MM.1S (cell line): Measurements from ENCODE around the gene IL1RL1.

Source experiments
- DNase-seq: peaks from one replicate; pipeline ENCODE4 v3.0.0-alpha.2; 2015
- H2AFZ ChIP-seq: fragments of 300-600 bp; sonication (generic); 2 replicates; pipeline ENCODE4 v1.6.0; 2016; ENCODE audit warnings: antibody characterized with exemption, low read length
- H3F3A ChIP-seq: fragments of 300-600 bp; sonication (generic); 2 replicates; pipeline ENCODE4 v1.6.1; 2016; ENCODE audit warnings: mild to moderate bottlenecking, antibody characterized with exemption, low read length, moderate library complexity, mixed read lengths; ENCODE audit not compliant: insufficient read depth
- H3K27ac ChIP-seq: fragments of 300-600 bp; sonication (generic); 2 replicates; pipeline ENCODE4 v1.5.1; 2016; ENCODE audit warnings: mild to moderate bottlenecking, low read length
- H3K27me3 ChIP-seq: fragments of 300-600 bp; sonication (generic); replicated peaks from 2 replicates; pipeline ENCODE4 v1.6.0; 2016; ENCODE audit warnings: low read length; ENCODE audit not compliant: insufficient read depth
- H3K36me3 ChIP-seq: fragments of 300-600 bp; sonication (generic); replicated peaks from 2 replicates; pipeline ENCODE4 v1.6.1; 2016; ENCODE audit warnings: mild to moderate bottlenecking, low read length, mixed read lengths; ENCODE audit not compliant: insufficient read depth
- H3K4me1 ChIP-seq: fragments of 300-600 bp; sonication (generic); 2 replicates; pipeline ENCODE4 v1.6.1; 2016; ENCODE audit warnings: low read length, mixed read lengths
- H3K4me2 ChIP-seq: fragments of 300-600 bp; sonication (generic); 2 replicates; pipeline ENCODE4 v1.6.0; 2016; ENCODE audit warnings: low read depth, low read length
- H3K4me3 ChIP-seq: fragments of 300-600 bp; sonication (generic); 2 replicates; pipeline ENCODE4 v1.5.1; 2016; ENCODE audit warnings: low read length, mixed read lengths
- H3K79me2 ChIP-seq: fragments of 300-600 bp; sonication (generic); 2 replicates; pipeline ENCODE4 v1.6.1; 2016; ENCODE audit warnings: mixed run types, low read length, mixed read lengths
- H3K9ac ChIP-seq: fragments of 300-600 bp; sonication (generic); 2 replicates; pipeline ENCODE4 v1.6.1; 2016; ENCODE audit warnings: low read length, mixed read lengths
- H3K9me2 ChIP-seq: fragments of 300-600 bp; sonication (generic); replicated peaks from 2 replicates; pipeline ENCODE4 v1.6.1; 2016; ENCODE audit warnings: mild to moderate bottlenecking, low read length, mixed read lengths; ENCODE audit not compliant: insufficient read depth
- H3K9me3 ChIP-seq: fragments of 300-600 bp; sonication (generic); replicated peaks from 2 replicates; pipeline ENCODE4 v1.6.1; 2016; ENCODE audit warnings: mild to moderate bottlenecking, low read length, mixed read lengths; ENCODE audit not compliant: insufficient read depth
- H4K20me1 ChIP-seq: fragments of 300-600 bp; sonication (generic); 2 replicates; pipeline ENCODE4 v1.6.1; 2016; ENCODE audit warnings: mild to moderate bottlenecking, low read length, moderate library complexity, mixed read lengths; ENCODE audit not compliant: insufficient read depth
- CTCF ChIP-seq: fragments of 300-600 bp; sonication (generic); IDR thresholded peaks from 2 replicates; pipeline ENCODE4 v1.5.1; 2016; ENCODE audit warnings: antibody characterized with exemption, low read length, mixed read lengths
- EZH2 ChIP-seq: fragments of 300-600 bp; sonication (generic); optimal IDR thresholded peaks from 2 replicates; pipeline ENCODE3; 2017; ENCODE audit warnings: low read depth, mild to moderate bottlenecking, antibody characterized with exemption, low read length, mixed read lengths
- EZH2phosphoT487 ChIP-seq: fragments of 300-600 bp; sonication (generic); IDR thresholded peaks from 2 replicates; pipeline ENCODE4 v1.6.1; 2018; ENCODE audit warnings: antibody characterized with exemption, low read length

Gene IL1RL1

GRCh38 chr2:102296449-102296848 is 14.9 kb upstream of the IL1RL1 start:
- Histone ChIP-seq H3K9ac (no peak overlapping the region), H3K36me3 (no peaks in the 10 kb centered on the region), H2AFZ (no peak overlapping the region), H3K79me2 (no peaks in the 10 kb centered on the region), H4K20me1 (no peaks in the 10 kb centered on the region), H3K27me3 (no peaks in the 10 kb centered on the region), H3K9me3 (no peaks in the 10 kb centered on the region), H3K4me1 (no peaks in the 10 kb centered on the region), H3F3A (no peaks in the 10 kb centered on the region), H3K4me2 (no peak overlapping the region), H3K9me2 (no peaks in the 10 kb centered on the region), H3K27ac (no peak overlapping the region), H3K4me3 (no peak overlapping the region)
- DNase-seq, result no peak
- TF ChIP-seq EZH2 (no peak), CTCF (no peak), EZH2phosphoT487 (no peak)

GRCh38 chr2:102297891-102298290 is 13.5 kb upstream of the IL1RL1 start:
- Histone ChIP-seq H3K4me2 (no peak overlapping the region), H3K4me1 (no peaks in the 10 kb centered on the region), H3K27me3 (no peaks in the 10 kb centered on the region), H3K27ac (no peak overlapping the region), H3K79me2 (no peaks in the 10 kb centered on the region), H3F3A (no peaks in the 10 kb centered on the region), H3K9me2 (no peaks in the 10 kb centered on the region), H3K36me3 (no peaks in the 10 kb centered on the region), H2AFZ (no peak overlapping the region), H4K20me1 (no peaks in the 10 kb centered on the region), H3K4me3 (no peak overlapping the region), H3K9me3 (no peaks in the 10 kb centered on the region), H3K9ac (no peak overlapping the region)
- TF ChIP-seq EZH2 (no peak), EZH2phosphoT487 (no peak)
- no peak for DNase-seq

- no peaks in the 10 kb centered on the region for H3K4me1 ChIP-seq
- no peaks in the 10 kb centered on the region for H3K79me2 ChIP-seq
- H3K27ac ChIP-seq, result no peak overlapping the region
- no peaks in the 10 kb centered on the region for H3F3A ChIP-seq
- H3K9me2 ChIP-seq, result no peaks in the 10 kb centered on the region
- no peak overlapping the region for H3K9ac ChIP-seq
- TF ChIP-seq EZH2phosphoT487, result no peak
- TF ChIP-seq CTCF, result peak; percentile 25; the same call in 1 of the 2 replicates
- H4K20me1 ChIP-seq, result no peaks in the 10 kb centered on the region
- DNase-seq, result peak; percentile 28
- no peaks in the 10 kb centered on the region for H3K27me3 ChIP-seq
- H3K4me3 ChIP-seq, result no peak overlapping the region
- no peak overlapping the region for H3K4me2 ChIP-seq
- no peaks in the 10 kb centered on the region for H3K9me3 ChIP-seq
- no peak overlapping the region for H2AFZ ChIP-seq
- no peaks in the 10 kb centered on the region for H3K36me3 ChIP-seq
Measured at GRCh38 chr2:102301867-102302362, 9.4 kb upstream of the IL1RL1 start.

GRCh38 chr2:102302458-102302857 is 8.9 kb upstream of the IL1RL1 start:
- H3K9me3 ChIP-seq, result no peaks in the 10 kb centered on the region
- no peak overlapping the region for H2AFZ ChIP-seq
- H3K27ac ChIP-seq, result no peak overlapping the region
- no peak overlapping the region for H3K4me2 ChIP-seq
- no peaks in the 10 kb centered on the region for H3K4me1 ChIP-seq
- TF ChIP-seq EZH2 (no peak), EZH2phosphoT487 (no peak), CTCF (no peak)
- no peaks in the 10 kb centered on the region for H3K27me3 ChIP-seq
- H3K4me3 ChIP-seq, result no peak overlapping the region
- no peak overlapping the region for H3K9ac ChIP-seq
- H3K79me2 ChIP-seq, result no peaks in the 10 kb centered on the region
- no peaks in the 10 kb centered on the region for H3K9me2 ChIP-seq
- no peak for DNase-seq
- H3K36me3 ChIP-seq, result no peaks in the 10 kb centered on the region
- no peaks in the 10 kb centered on the region for H4K20me1 ChIP-seq
- H3F3A ChIP-seq, result no peaks in the 10 kb centered on the region
